Stomach (tissue), 9 donors: ENCODE measurements around the gene SPATA31D1. TPM values are rescaled to one million over a fixed set of nuclear protein-coding genes. Genes with fewer than 3 reads are reported as not detected.

Experiments
- DNase-seq, 2 donors: peaks; one replicate each; pipeline versions ENCODE4 v3.0.0 to v3.0.0-alpha.2; 2013 to 2019
- H3K27ac ChIP-seq, 5 donors: fragments of 200-600 bp in 4 of 5; sonication (generic) in 4 of 5; one replicate each; pipeline ENCODE4 v1.5.1; 2013 to 2019; ENCODE audit warnings: mild to moderate bottlenecking in 1 of 5, moderate library complexity in 1 of 5
- H3K27me3 ChIP-seq, 3 donors: fragments of 200-600 bp; sonication (generic); one replicate each; pipeline ENCODE4 v1.5.1; 2017 to 2019; ENCODE audit warnings: mixed run types in 1 of 3
- H3K36me3 ChIP-seq, 4 donors: fragments of 200-600 bp; sonication (generic); 1 replicate in 3 of 4; 2 replicates in 1 of 4; pipeline ENCODE4 v1.5.1; 2016 to 2019
- H3K4me1 ChIP-seq, 4 donors: fragments of 200-600 bp; sonication (generic); one replicate each; pipeline ENCODE4 v1.5.1; 2016 to 2019
- H3K4me3 ChIP-seq, 4 donors: fragments of 200-600 bp; sonication (generic) in 3 of 4; one replicate each; pipeline ENCODE4 v1.5.1; 2016 to 2019; ENCODE audit warnings: mild to moderate bottlenecking in 1 of 4
- H3K9me3 ChIP-seq, 4 donors: fragments of 200-600 bp; sonication (generic); one replicate each; pipeline ENCODE4 v1.5.1; 2016 to 2019
- CTCF ChIP-seq, 7 experiments: fragments of 450-650 bp in 4 of 7; fragments of 200-600 bp in 3 of 7; sonication (generic) in 3 of 7; IDR thresholded peaks; one replicate each; pipeline ENCODE4 v1.5.1; 2016 to 2019; ENCODE audit warnings: antibody characterized with exemption in 7 of 7, control low read depth in 2 of 7, mild to moderate bottlenecking in 1 of 7
- EP300 ChIP-seq: sonication (generic); formaldehyde crosslinking; IDR thresholded peaks from one replicate; pipeline ENCODE4 v1.6.1; 2017; ENCODE audit warnings: antibody characterized with exemption
- POLR2A ChIP-seq, 4 donors: fragments of 450-650 bp; IDR thresholded peaks; one replicate each; pipeline ENCODE4 v1.6.1; 2016; ENCODE audit warnings: antibody characterized with exemption in 4 of 4, control low read depth in 2 of 4, mild to moderate bottlenecking in 1 of 4, moderate library complexity in 1 of 4
- POLR2AphosphoS5 ChIP-seq, 3 donors: sonication (generic); formaldehyde crosslinking; IDR thresholded peaks; one replicate each; pipeline ENCODE4 v1.6.1; 2016; ENCODE audit warnings: antibody characterized with exemption in 3 of 3
- WGBS, 5 donors: extraction: QIAGEN DNeasy Blood & Tissue Kit in 3 of 5; methylation state at CpG; one replicate each; pipeline versions ENCODE4 v1.1.5 to v1.1.7; 2013 to 2018; 5-methylcytosine and 5-hydroxymethylcytosine counted together
- intact Hi-C: fragments of 100-400 bp; cut with DNase I; formaldehyde crosslinking; loops from one replicate; pipeline ENCODE4 v1.15.1; 2023; ENCODE audit warnings: low total_unique reads
- polyA plus RNA-seq, 3 donors: library from polyadenylated mRNA; stranded (reverse); fragments of 200-250 nt; gene quantifications; one replicate each; pipeline ENCODE4 v1.2.3, GENCODE V29; 2013
- total RNA-seq, 5 donors: library from RNA; depleted of rRNA; stranded (reverse); fragments of >200 nt; gene quantifications; one replicate each; pipeline versions ENCODE4 v1.1.0 to v1.2.3, GENCODE V29; 2014 to 2016
- donor health status: healthy with polysubstance abuse.
- donor health status: Bipolar disorder and iron deficiency.
- donor health status: healthy.

SPATA31D1 gene
- total and polyA plus RNA-seq, 8 donors: not detected

- intact Hi-C loops: no loop called here
- Histone ChIP-seq H3K36me3 (no peaks in the 10 kb centered on the region), H3K27me3 (no peaks in the 10 kb centered on the region), H3K4me3 (no peak overlapping the region), H3K9me3 (no peaks in the 10 kb centered on the region), H3K4me1 (peaks cover 0 to 12% (median 0%) of the 10 kb centered on the region in 4 donors), H3K27ac (no peak overlapping the region)
- peak in 1 of 2 donors; percentile 32 for DNase-seq
- WGBS, 5 donors: 64 to 74% (median 71%) methylated on average over 5 of the region's 5 CpGs
- no peak for TF ChIP-seq CTCF (IDR thresholded peaks at IDR 0.05)
- TF ChIP-seq EP300: no peak
- no peak for TF ChIP-seq POLR2AphosphoS5 (IDR thresholded peaks at IDR 0.05)
- no peak for TF ChIP-seq POLR2A (IDR thresholded peaks at IDR 0.05)
These were observed 46.6 kb downstream of the SPATA31D1 start for GRCh38 chr9:82034956-82035731.

- intact Hi-C loops: no loop called here
- no peak for DNase-seq
- 79 to 91% (median 90%) methylated on average over 4 of the region's 4 CpGs for WGBS, 5 donors
- TF ChIP-seq EP300 (no peak), POLR2A (IDR thresholded peaks at IDR 0.05) (no peak)
- H3K27ac ChIP-seq: no peak overlapping the region
- peaks cover 0 to 12% (median 0%) of the 10 kb centered on the region in 4 donors for H3K4me1 ChIP-seq
- H3K4me3 ChIP-seq: no peak overlapping the region
- H3K27me3 ChIP-seq: no peaks in the 10 kb centered on the region
- no peaks in the 10 kb centered on the region for H3K9me3 ChIP-seq
- no peaks in the 10 kb centered on the region for H3K36me3 ChIP-seq
These were observed 47.5 kb downstream of the SPATA31D1 start for GRCh38 chr9:82036086-82036485.

GRCh38 chr9:82037126-82037525 is 48.6 kb downstream of the SPATA31D1 start:
- Histone ChIP-seq H3K27ac (no peak overlapping the region), H3K36me3 (no peaks in the 10 kb centered on the region), H3K4me1 (peaks cover 0 to 8% (median 0%) of the 10 kb centered on the region in 4 donors), H3K9me3 (no peaks in the 10 kb centered on the region), H3K27me3 (no peaks in the 10 kb centered on the region), H3K4me3 (no peak overlapping the region)
- 59 to 94% (median 73%) methylated on average over 1 of the region's 1 CpG for WGBS, 5 donors
- intact Hi-C loops: no loop called here
- TF ChIP-seq CTCF (IDR thresholded peaks at IDR 0.05) (no peak), POLR2A (IDR thresholded peaks at IDR 0.05) (no peak), EP300 (no peak), POLR2AphosphoS5 (IDR thresholded peaks at IDR 0.05) (no peak)
- DNase-seq: no peak

GRCh38 chr9:82038897-82039296 is 50.3 kb downstream of the SPATA31D1 start:
- Histone ChIP-seq H3K27ac (no peak overlapping the region), H3K27me3 (no peaks in the 10 kb centered on the region), H3K9me3 (no peaks in the 10 kb centered on the region), H3K4me3 (no peak overlapping the region), H3K4me1 (peaks cover 0 to 8% (median 0%) of the 10 kb centered on the region in 4 donors), H3K36me3 (no peaks in the 10 kb centered on the region)
- intact Hi-C loops: no loop called here
- WGBS, 5 donors: 70 to 80% (median 79%) methylated on average over 2 of the region's 2 CpGs
- TF ChIP-seq POLR2A (IDR thresholded peaks at IDR 0.05) (no peak), CTCF (IDR thresholded peaks at IDR 0.05) (no peak)
- DNase-seq: no peak

Other genes with a start within 250 kb of the SPATA31D1 start
- not detected for gene SPATA31D4, start 60.3 kb upstream of the SPATA31D1 start, total RNA-seq
- gene SPATA31D4, start 60.3 kb upstream of the SPATA31D1 start, polyA plus RNA-seq: not detected
- gene SPATA31D3, start 45.3 kb upstream of the SPATA31D1 start, total RNA-seq: not detected
- not detected for gene SPATA31D3, start 45.3 kb upstream of the SPATA31D1 start, polyA plus RNA-seq